Measurements from ENCODE around the gene C17orf113. TPM values are rescaled to one million over a fixed set of nuclear protein-coding genes. Genes with fewer than 3 reads are reported as not detected.

The C17orf113 gene
- total and polyA plus RNA-seq, 2 of the 4 experiments (the other 2 are of a cell fraction) = under 0.01 to 0.03 TPM

- Histone ChIP-seq H3K23ac (ENCODE audit: low read depth, low read length) (no peak overlapping the region), H2AK5ac (ENCODE audit: low read depth, low read length) (no peak overlapping the region), H3K18ac (ENCODE audit: low read depth, low read length) (no peak overlapping the region), H3K9me1 (ENCODE audit: insufficient read depth, low read length) (no peaks in the 10 kb centered on the region), H3K27ac (ENCODE audit: insufficient read depth, low read length) (no peak overlapping the region), H3K36me3 (ENCODE audit: control insufficient read depth, insufficient read depth, low read length) (no peaks in the 10 kb centered on the region), H4K91ac (ENCODE audit: insufficient read depth, low read depth, low read length) (no peak overlapping the region), H3K56ac (ENCODE audit: extremely low read depth, insufficient read depth, low read length) (no peak overlapping the region), H4K20me1 (ENCODE audit: insufficient read depth, low read length) (no peaks in the 10 kb centered on the region), H3K4me3 (ENCODE audit: insufficient read depth, low read depth, low read length) (no peak overlapping the region), H3K4ac (ENCODE audit: low read depth, low read length) (no peak overlapping the region), H3K14ac (replicated peaks; ENCODE audit: low read depth, low read length) (no peak overlapping the region), H4K5ac (ENCODE audit: low read depth, low read length) (no peak overlapping the region), H2BK120ac (ENCODE audit: low read depth, low read length) (no peak overlapping the region), H2AK9ac (replicated peaks; ENCODE audit: low read depth, low read length, poor library complexity) (no peak overlapping the region), H3K4me2 (ENCODE audit: low read depth, low read length) (no peak overlapping the region), H3K9ac (ENCODE audit: low read depth, low read length) (no peak overlapping the region), H3K79me1 (ENCODE audit: low read depth in 1 of 2, low read length in 2 of 2) (no peaks in the 10 kb centered on the region), H2BK5ac (ENCODE audit: low read depth, low read length, poor library complexity, severe bottlenecking) (no peak overlapping the region), H4K8ac (ENCODE audit: low read depth in 2 of 2, low read length in 2 of 2) (no peak overlapping the region), H3K4me1 (ENCODE audit: control insufficient read depth, insufficient read depth, low read length) (no peaks in the 10 kb centered on the region), H3K27me3 (ENCODE audit: control insufficient read depth, insufficient read depth, low read length) (peaks cover 36% of the 10 kb centered on the region), H2BK20ac (ENCODE audit: low read depth, low read length) (no peak overlapping the region), H3K9me3 (ENCODE audit: control insufficient read depth, insufficient read depth, low read length) (no peaks in the 10 kb centered on the region), H2AFZ (replicated peaks; ENCODE audit: low read length, poor library complexity) (no peak overlapping the region), H2BK15ac (ENCODE audit: low read depth, low read length) (no peak overlapping the region)
- ATAC-seq (ENCODE audit: low read depth) (no peak), DNase-seq (no peak)
- TF ChIP-seq CTCF (conservative IDR thresholded peaks at IDR 0.05; ENCODE audit: low read depth, low read length) = no peak
- TF ChIP-seq USF2 (IDR thresholded peaks at IDR 0.05; ENCODE audit: low read depth, low read length) = no peak
- no peak for TF ChIP-seq CHD1 (IDR thresholded peaks at IDR 0.05; ENCODE audit: low read depth, low read length)
- no peak for TF ChIP-seq CEBPB (IDR thresholded peaks at IDR 0.05; ENCODE audit: low read depth, low read length)
- TF ChIP-seq NFE2L2 (IDR thresholded peaks at IDR 0.05; ENCODE audit: low read depth, low read length) = no peak
- TF ChIP-seq RCOR1 (IDR thresholded peaks at IDR 0.05; ENCODE audit: insufficient replicate concordance, low read length) = no peak
- TF ChIP-seq MAZ (IDR thresholded peaks at IDR 0.05; ENCODE audit: borderline replicate concordance, low read depth, low read length) = no peak
- TF ChIP-seq SMC3 (IDR thresholded peaks at IDR 0.05; ENCODE audit: low read depth, low read length) = no peak
- TF ChIP-seq RFX5 (IDR thresholded peaks at IDR 0.05; ENCODE audit: low read depth, low read length) = no peak
- TF ChIP-seq ELK1 (IDR thresholded peaks at IDR 0.05; ENCODE audit: borderline replicate concordance, low read depth, low read length) = no peak
- no peak for TF ChIP-seq RAD21 (IDR thresholded peaks at IDR 0.05; ENCODE audit: low read length)
- no peak for TF ChIP-seq BHLHE40 (IDR thresholded peaks at IDR 0.05; ENCODE audit: low read depth, low read length)
- no peak for TF ChIP-seq FOS (IDR thresholded peaks at IDR 0.05; ENCODE audit: low read depth, low read length)
- WGBS, 2 experiments (ENCODE audit: extremely low coverage in 2 of 2, insufficient read length in 1 of 2) = 79% methylated on average over 2 of the region's 9 CpGs; no CpG with 5 or more reads in 1 of the 2 experiments
- dilution Hi-C loops (cut with HindIII; ENCODE audit: low sequenced_read_pairs, unreplicated experiment) = no loop called here
- CTCF ChIA-PET = no interaction called here
- POLR2A ChIA-PET (ENCODE audit: unreplicated experiment) = no interaction called here
- BruUV-seq (replicated peaks) = no TSS peak
- in situ Hi-C loops (cut with MboI; ENCODE audit: low sequenced_read_pairs) = no loop called here
- intact Hi-C loops (cut with micrococcal nuclease) = no loop called here
Measured at GRCh38 chr17:42081516-42082129, 31.2 kb upstream of the C17orf113 start.

Measured in IMR-90 (cell line).